ENCODE data around the gene IDI1.
A peak's percentile ranks its signal among the peaks of the same experiment; 100 is the strongest.
"Not testable (repeated sequence)": the region's sequence is repeated elsewhere in the genome, so short reads cannot be mapped to it uniquely, and the experiment has no call there.

Gene IDI1

GRCh38 chr10:1063232-1063865 lies 14.4 kb upstream of the IDI1 start:
- DNase-seq: no peak

- DNase-seq: no peak
These were observed 13.2 kb upstream of the IDI1 start for GRCh38 chr10:1061930-1062774.

- no peak for DNase-seq
These were observed 11.0 kb upstream of the IDI1 start for GRCh38 chr10:1059902-1060301.

- DNase-seq: no peak
These were observed 9.1 kb upstream of the IDI1 start for GRCh38 chr10:1058017-1058416.

GRCh38 chr10:1057106-1057657 lies 8.3 kb upstream of the IDI1 start:
- no peak for DNase-seq

DNA sequence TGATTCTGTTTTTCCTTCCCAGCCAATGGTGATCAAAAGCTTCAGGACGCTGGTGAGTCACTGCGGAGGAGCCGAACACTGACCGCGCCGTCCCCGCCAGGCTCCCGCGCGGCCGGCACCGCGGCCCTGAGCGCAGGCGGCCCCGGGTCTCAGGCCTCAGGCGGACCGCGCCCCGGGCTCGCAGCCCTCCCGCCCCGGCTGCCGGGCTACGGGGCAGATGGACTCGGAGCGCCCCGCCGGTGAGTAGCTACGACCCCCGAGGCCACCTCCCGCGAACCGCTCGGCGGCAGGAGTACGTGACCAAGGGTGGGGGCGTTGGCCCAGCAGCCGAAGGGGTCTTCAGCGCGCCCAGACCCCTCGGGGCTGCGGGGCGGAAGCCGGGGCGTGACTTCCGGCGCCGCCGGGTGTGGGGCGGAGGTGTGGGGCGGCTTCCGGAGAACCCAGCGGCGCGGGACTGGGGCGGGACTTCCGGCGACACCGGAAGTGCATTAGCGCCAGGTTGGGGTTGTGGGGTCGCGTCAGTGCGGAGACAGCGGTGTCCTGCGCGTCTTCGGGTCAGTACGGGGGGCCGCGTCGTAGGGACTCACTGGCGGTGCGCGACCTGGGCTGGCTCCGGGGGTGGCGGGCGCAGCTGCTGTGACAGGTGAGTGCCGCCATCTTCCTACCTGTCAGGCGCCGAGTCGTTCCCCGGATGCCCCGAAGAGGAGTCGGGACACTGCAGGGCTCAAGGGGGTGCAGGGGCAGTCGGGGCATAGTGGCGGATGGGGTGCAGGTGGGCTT lies 7.6 kb upstream of the IDI1 start, which contains the start of gene WDR37:
Gene WDR37, plus strand, starts transcription at position 60 of the 780 bp plus-strand sequence. CDS start 15,771 bp downstream, outside the sequence.
- DNase-seq: peak; percentile 45

- no peak for DNase-seq
These were observed 5.8 kb upstream of the IDI1 start for GRCh38 chr10:1054684-1055083.

DNA sequence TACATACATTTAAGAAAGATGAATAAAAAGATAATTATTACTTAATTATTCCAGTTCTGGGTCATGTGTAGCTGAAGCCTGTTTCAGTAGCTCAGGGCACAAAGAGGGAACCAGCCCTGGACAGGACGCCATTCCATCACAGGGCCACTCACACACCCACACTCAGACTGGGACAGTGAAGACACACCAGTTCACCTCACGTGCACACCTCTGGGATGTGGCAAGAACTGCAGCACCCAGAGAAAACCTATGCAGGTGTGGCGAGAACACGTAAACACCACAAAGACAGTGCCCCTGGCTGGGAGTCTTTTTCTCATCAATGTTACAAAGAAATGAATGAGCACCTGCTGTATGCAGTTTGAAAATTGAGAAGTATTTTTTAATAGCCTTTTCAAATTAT lies 1.6 kb upstream of the IDI1 start:
- no peak for DNase-seq

DNA sequence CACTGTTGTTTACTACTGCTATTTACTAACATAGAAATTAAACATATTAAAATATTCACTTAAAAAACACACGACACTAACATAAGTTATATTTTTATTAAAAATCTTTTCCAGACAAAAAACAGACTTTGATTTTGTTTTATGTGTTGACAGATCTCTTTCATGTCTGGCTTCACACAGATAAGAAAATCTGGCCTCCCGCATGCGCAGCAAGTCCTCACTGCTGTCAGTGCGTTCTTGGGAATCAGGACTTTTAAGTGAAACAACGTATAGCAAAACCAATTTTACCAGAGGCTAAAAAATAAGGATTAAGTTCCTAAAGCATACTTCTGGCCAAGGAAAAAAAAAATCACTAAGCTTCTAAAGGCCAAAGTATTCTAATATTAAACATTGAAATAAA lies 1.2 kb upstream of the IDI1 start:
- no peak for DNase-seq

- no peak for DNase-seq
These were observed 573 bp upstream of the IDI1 start for GRCh38 chr10:1049425-1049958.

DNA sequence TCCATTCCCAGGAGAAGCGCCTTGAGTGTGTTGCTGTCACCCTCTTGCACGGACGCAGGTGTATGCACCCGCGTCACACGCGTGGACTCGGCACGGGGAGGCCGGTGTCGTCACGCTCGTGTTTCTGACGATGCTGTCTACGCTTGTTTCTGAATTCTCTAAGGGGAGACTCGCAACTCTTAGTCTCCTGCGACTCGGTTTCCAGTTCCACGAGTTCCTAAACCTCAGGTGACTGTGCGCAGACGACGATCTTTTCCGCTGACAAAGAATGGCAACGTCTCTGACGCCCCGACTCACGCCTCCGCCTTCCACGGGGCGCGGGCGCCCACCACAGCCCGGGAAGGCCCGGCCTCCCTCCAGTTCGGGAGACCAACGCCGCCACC lies 579 bp downstream of the IDI1 start:
- DNase-seq: no peak

- no peak for DNase-seq
These were observed 982 bp downstream of the IDI1 start for GRCh38 chr10:1047937-1048336.

DNA sequence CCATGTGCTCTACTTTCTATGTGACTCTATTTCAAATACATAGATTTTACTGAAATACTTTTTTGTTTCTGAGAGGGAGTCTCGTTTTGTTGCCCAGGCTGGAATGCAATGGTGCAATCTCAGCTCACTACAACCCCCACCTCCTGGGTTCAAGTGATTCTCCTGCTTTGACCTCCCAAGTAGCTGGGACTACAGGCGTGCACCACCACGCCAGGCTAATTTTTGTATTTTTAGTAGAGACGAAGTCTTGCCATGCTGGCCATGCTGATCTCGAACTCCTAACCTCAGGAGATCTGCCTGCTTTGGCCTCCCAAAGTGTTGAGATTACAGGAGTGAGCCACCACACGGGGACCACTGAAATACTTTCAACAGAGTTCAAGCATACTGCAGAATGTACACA lies 3.5 kb downstream of the IDI1 start:
- DNase-seq: no peak

DNA sequence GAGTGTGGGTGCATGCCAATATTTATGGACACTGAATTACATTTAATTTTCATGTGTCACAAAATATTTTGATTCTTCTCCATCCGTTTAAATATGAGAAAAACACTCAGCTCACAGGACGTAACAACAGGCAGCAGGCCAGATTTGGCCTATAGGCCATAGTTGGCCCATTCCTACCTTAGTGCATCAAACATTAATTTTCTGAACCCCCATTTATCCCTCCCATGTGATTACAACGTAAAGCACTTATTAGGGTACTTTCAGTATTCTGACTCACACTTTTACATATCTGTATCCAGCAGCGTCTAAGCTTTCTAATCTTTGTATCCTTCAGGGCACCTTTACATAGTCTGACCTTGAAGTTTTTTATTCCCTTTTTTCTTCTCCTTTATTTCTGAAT lies 4.0 kb downstream of the IDI1 start:
- DNase-seq: no peak

- no peak for DNase-seq
These were observed 4.8 kb downstream of the IDI1 start for GRCh38 chr10:1044146-1044545.

GRCh38 chr10:1043532-1043995 lies 5.4 kb downstream of the IDI1 start:
- DNase-seq: no peak

- DNase-seq: no peak
These were observed 7.4 kb downstream of the IDI1 start for GRCh38 chr10:1041514-1041913.

- no peak for DNase-seq
These were observed 8.8 kb downstream of the IDI1 start for GRCh38 chr10:1040133-1040532.

GRCh38 chr10:1038769-1039168 lies 10.2 kb downstream of the IDI1 start:
- not testable (repeated sequence) for DNase-seq

- DNase-seq: no peak
These were observed 11.8 kb downstream of the IDI1 start for GRCh38 chr10:1037098-1037497.

DNA sequence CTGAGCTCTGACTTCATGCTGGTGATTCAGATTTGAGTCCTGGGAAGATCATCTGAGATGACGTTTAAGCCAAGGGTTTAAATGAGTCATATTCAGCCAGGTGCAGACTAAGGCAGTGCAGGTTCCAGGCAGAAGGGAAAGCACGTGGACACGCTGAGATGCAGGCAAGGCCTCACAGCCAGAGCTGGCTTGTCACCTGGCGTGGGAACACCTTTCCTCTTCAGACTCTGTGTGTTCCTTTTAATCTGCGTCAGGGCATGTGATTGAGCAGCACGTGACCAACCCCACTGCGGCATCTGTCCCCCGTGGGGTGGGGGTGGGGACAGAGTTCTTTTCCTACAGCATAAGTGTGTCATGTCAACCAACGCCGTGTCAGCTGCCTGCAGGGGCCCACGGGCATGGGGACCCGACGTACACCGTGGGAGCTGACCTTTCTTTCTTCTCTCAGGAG lies 12.6 kb downstream of the IDI1 start:
- no peak for DNase-seq

DNA sequence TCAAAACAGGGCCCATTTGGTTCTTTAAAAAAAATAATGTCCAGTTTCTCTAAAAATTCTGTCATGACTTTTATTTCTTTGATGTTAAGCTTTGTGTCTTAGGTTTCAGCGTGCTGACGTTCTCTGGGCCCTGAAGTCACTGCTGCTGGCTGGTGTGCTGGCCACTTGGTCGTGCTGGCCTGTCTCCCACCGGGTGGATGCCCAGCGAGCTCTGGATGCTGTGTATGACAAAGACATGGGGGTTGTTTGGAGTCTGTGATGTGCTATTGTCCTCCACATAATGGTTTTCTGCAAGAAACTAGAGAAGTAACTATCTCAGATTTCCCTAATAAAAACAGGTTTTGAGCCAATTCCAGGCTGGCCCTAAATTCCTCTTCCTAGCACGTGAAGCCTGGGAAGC lies 13.7 kb downstream of the IDI1 start:
- no peak for DNase-seq

- no peak for DNase-seq
These were observed 14.2 kb downstream of the IDI1 start for GRCh38 chr10:1034758-1035157.

Measured in NCI-H2029 (cell line).